Fibroblast of skin of back (primary cell): ENCODE measurements around the gene THNSL1.

ENCODE experiments used
- DNase-seq: peaks from one replicate; pipeline ENCODE4 v3.0.0-alpha.2; 2013

Gene THNSL1

DNA sequence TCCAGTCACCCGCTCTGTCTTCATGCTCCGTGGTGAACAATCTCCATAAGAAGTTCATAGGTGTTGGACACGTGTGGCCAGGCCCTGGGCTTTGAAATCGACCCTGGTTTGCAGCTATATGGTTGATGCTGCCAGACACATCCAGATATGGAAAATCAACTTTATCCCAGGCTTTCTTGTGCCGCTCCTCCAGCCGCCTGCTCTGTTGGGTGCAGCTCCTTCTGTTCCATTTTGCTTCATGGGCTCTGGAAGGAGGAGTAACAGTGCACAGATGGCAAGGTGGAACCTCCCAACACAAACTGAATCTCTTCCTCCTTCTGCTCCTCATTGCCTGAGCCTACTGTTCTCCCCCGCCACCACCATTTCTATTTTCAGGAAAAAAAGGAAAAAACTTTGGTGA lies 44.7 kb downstream of the THNSL1 start:
- DNase-seq: no peak

DNA sequence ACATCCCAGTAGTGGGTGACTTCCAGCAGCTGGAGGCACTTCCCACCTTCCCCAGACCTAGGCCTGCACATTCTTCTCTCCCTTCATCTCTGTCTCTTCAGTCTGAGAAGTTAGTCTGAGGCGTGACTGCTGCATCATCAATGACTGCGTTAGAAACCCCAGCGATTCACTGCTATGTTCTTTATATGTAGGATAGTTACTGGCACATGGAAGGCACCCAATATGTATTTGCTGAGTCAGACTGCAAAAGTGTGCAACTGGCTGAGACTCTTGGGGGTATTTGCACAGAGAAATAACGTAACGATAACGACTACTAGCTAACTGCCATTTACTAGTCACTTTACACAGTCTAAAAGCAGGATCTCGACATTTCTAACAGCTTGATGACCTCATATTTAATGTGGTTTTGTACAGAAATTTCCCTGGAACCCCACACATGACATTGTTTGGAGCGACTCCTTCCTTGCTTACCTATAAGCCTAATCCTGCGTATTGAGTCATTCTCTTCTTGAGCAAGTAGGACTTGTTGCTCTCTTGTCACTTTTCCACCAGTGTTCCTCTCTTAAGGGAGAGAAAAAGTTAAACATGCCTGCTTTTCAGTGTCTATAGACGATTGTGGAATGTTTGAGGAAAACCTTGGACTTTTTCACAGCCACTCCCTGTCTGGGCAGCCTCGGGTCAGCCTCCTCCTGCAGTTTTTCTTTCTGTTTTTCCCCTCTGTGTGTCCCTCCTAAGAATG lies 45.5 kb downstream of the THNSL1 start:
- peak; percentile 22 for DNase-seq

DNA sequence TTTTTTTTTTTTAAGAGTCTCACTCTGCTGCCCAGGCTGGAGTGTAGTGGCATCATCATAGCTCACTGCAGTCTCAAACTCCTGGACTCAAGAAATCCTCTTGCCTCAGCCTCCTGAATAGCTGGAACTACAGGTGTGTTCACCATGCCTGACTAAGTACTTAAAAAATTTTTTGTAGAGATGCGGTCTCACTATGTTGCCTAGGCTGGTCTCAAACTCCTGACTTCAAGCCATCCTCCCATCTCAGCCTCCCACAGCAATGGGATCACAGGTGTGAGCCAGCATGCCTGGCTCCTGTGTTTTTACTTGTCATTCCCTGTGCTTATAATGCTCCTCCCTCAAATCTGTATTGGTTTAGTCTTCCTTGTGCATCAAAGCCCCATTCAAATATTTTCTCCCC lies 46.7 kb downstream of the THNSL1 start:
- no peak for DNase-seq

- DNase-seq: no peak
These were observed 47.2 kb downstream of the THNSL1 start for GRCh38 chr10:25063644-25064043.

GRCh38 chr10:25064401-25064800 lies 48.0 kb downstream of the THNSL1 start:
- DNase-seq: no peak

DNA sequence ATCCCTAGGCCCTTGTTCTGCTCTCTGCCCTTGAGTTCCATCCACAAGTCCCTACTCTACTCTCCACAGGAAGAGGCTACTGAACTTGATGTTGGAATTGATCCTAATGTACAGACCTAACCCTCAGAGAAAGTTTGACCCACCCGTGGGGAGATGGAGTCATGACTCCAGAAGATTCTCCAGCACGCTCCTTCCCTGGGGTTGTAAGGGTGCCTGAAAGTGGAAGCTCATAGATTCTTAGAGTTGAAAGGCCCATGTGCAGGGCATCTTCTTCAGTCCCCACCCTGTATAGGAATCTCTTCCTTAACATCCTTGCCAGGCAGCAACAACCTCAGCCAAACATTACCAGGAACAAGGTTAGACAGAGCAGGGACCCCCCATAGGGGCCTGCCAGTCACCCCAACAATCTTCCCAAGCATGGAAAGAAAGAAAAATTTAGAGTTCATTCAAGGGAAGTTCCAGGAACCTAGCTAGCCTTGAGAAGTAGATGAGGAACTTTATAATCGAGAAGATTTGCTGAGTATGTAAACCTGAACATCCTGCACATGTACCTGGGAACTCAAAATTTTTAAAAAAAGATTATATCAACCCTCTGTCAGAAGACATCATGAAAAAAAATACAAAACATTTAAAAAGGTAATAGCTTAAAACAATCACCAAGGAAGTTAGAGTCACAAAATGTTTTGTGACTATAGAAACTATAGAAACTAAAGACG lies 49.5 kb downstream of the THNSL1 start:
- no peak for DNase-seq

GRCh38 chr10:25068152-25069058 lies 52.0 kb downstream of the THNSL1 start:
- peak; percentile 92 for DNase-seq

- DNase-seq: no peak
These were observed 54.8 kb downstream of the THNSL1 start for GRCh38 chr10:25071227-25071626.

DNA sequence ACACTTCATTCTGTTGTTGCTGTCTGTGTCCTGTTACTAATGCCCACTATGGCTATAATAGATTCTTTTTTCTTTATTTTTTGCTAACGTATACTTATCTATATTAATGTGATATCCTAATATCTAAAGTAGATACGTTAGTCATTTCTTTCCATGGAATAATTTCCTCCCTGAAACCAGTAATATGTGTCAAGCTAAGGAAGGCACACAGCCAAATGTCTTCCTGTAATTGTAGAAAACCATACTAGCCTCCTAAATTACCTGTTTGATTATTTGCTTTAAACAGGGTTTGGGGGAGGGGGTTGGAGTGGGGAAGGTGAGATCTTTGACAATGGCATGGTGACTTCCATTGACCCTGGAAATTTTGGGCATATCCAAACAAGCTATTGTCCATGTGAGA lies 56.4 kb downstream of the THNSL1 start:
- no peak for DNase-seq

GRCh38 chr10:25075825-25076224 lies 59.4 kb downstream of the THNSL1 start:
- DNase-seq: no peak
